Suprapubic skin (tissue), 4 donors: ENCODE measurements around the gene THEM4.

Source experiments
- EP300 ChIP-seq: sonication (generic); formaldehyde crosslinking; IDR thresholded peaks from one replicate; pipeline ENCODE4 v1.6.1; 2017; ENCODE audit warnings: antibody characterized with exemption
- POLR2A ChIP-seq, 2 donors: fragments of 450-650 bp; IDR thresholded peaks; one replicate each; pipeline ENCODE4 v1.6.1; 2017; ENCODE audit warnings: antibody characterized with exemption in 2 of 2, mild to moderate bottlenecking in 2 of 2, moderate library complexity in 2 of 2
- POLR2AphosphoS5 ChIP-seq, 3 donors: sonication (generic); formaldehyde crosslinking; IDR thresholded peaks; one replicate each; pipeline ENCODE4 v1.6.1; 2017; ENCODE audit warnings: antibody characterized with exemption in 3 of 3
- TF ChIP-seq, protein P1 (sequence below), 2 donors: fragments of 200-600 bp in 1 of 2; fragments of 450-650 bp in 1 of 2; sonication (generic) in 1 of 2; IDR thresholded peaks; one replicate each; pipeline ENCODE4 v1.5.1; 2016 to 2019; ENCODE audit warnings: antibody characterized with exemption in 2 of 2, mild to moderate bottlenecking in 1 of 2, moderate library complexity in 1 of 2

DNA sequence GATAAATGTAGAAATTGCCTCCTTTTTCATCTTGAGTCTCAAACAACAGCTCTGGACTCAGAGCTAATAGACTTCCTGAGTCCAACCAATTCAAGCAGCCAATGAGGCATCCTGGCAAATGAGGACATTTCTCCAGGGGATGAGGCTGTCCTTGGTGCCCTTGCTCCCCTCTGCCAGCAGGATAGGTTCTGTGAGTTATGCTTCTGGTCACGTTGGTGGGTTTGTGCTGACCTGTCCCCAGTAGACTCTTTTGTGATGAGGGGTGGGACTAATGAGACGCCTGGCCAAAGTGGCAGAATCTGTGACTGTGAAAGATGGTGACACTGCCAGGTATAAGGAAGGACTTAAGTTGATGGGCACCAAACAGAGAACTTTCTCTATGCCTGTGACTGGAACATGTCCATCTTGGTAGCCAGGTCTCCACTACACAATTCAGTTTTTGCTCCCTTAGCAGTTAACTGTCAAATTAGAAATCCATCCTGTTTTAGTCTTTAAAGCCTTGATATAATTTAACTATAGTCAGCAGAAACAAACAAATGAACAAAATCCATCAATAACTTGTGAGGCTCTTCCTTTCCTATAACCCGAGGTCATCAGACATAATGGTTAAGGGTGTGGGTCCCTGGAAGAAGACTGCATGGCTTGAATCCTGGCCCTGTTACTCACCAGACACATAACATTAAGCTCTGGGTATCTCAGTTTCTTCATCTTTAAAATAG lies 35.7 kb upstream of the THEM4 start:
- peak in 1 of 2 donors; percentile 23 for TF ChIP-seq POLR2A (IDR thresholded peaks at IDR 0.05)
- no peak for TF ChIP-seq POLR2AphosphoS5 (IDR thresholded peaks at IDR 0.05)
- TF ChIP-seq, protein P1, sequence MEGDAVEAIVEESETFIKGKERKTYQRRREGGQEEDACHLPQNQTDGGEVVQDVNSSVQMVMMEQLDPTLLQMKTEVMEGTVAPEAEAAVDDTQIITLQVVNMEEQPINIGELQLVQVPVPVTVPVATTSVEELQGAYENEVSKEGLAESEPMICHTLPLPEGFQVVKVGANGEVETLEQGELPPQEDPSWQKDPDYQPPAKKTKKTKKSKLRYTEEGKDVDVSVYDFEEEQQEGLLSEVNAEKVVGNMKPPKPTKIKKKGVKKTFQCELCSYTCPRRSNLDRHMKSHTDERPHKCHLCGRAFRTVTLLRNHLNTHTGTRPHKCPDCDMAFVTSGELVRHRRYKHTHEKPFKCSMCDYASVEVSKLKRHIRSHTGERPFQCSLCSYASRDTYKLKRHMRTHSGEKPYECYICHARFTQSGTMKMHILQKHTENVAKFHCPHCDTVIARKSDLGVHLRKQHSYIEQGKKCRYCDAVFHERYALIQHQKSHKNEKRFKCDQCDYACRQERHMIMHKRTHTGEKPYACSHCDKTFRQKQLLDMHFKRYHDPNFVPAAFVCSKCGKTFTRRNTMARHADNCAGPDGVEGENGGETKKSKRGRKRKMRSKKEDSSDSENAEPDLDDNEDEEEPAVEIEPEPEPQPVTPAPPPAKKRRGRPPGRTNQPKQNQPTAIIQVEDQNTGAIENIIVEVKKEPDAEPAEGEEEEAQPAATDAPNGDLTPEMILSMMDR (IDR thresholded peaks at IDR 0.05) = no peak
- TF ChIP-seq EP300 = no peak
